A673 (cell line): ENCODE data around the gene BCL2. TPM values are rescaled to one million over a fixed set of nuclear protein-coding genes. Genes with fewer than 3 reads are reported as not detected.

Source experiments
- BruUV-seq: library from RNA; stranded (reverse); fragments of 400-500 nt; replicated peaks from 2 replicates; lab custom pipeline; 2021; lab: Mats Ljungman, UMichigan
- CTCF ChIA-PET: fragments of 300-600 bp; sonication (Branson Sonifier 250); formaldehyde crosslinking; loops from one replicate; lab custom pipeline; 2022; ENCODE audit warnings: antibody characterized with exemption; lab: Charles Lee
- POLR2A ChIA-PET: fragments of 300-600 bp; sonication (Branson Sonifier 250); formaldehyde crosslinking; loops from one replicate; lab custom pipeline; 2022; ENCODE audit warnings: antibody characterized with exemption; ENCODE audit not compliant: low non-redundant PET; lab: Charles Lee
- DNase-seq: peaks from one replicate; pipeline ENCODE4 v3.0.0-alpha.2; 2015; ENCODE audit warnings: low spot score
- H3K27ac ChIP-seq: fragments of 200-600 bp; sonication (generic); 2 replicates; pipeline ENCODE4 v1.5.1; 2016; ENCODE audit warnings: mixed run types, low read depth, mild to moderate bottlenecking, mixed read lengths, antibody characterized with exemption, low read length; ENCODE audit not compliant: poor library complexity, severe bottlenecking
- H3K27me3 ChIP-seq: fragments of 200-600 bp; sonication (generic); replicated peaks from 2 replicates; pipeline ENCODE4 v1.6.1; 2017; ENCODE audit warnings: mixed run types, low read depth, mild to moderate bottlenecking, mixed read lengths, antibody characterized with exemption, low read length; ENCODE audit not compliant: insufficient read depth, poor library complexity
- H3K36me3 ChIP-seq: fragments of 200-600 bp; sonication (generic); 2 replicates; pipeline ENCODE4 v1.6.1; 2016; ENCODE audit warnings: mixed run types, mild to moderate bottlenecking, mixed read lengths, antibody characterized with exemption, low read length; ENCODE audit not compliant: insufficient read depth, poor library complexity, severe bottlenecking
- H3K4me1 ChIP-seq: fragments of 200-600 bp; sonication (generic); 2 replicates; pipeline ENCODE4 v1.6.1; 2017; ENCODE audit warnings: mixed run types, mild to moderate bottlenecking, mixed read lengths, antibody characterized with exemption, low read length; ENCODE audit not compliant: insufficient read depth, poor library complexity, severe bottlenecking
- H3K4me3 ChIP-seq: fragments of 200-600 bp; sonication (generic); 2 replicates; pipeline ENCODE4 v1.5.1; 2016; ENCODE audit warnings: low read depth, mixed run types, mild to moderate bottlenecking, mixed read lengths, low read length; ENCODE audit not compliant: poor library complexity, severe bottlenecking
- H3K9me3 ChIP-seq: fragments of 200-600 bp; sonication (generic); 2 replicates; pipeline ENCODE4 v1.6.1; 2016; ENCODE audit warnings: mixed run types, low read depth, mild to moderate bottlenecking, mixed read lengths, antibody characterized with exemption, low read length; ENCODE audit not compliant: poor library complexity, severe bottlenecking
- CTCF ChIP-seq: fragments of 300-800, 200-600 bp; sonication (generic); conservative IDR thresholded peaks from 2 replicates; pipeline ENCODE4 v1.5.1; 2017; ENCODE audit warnings: low read depth, mild to moderate bottlenecking, antibody characterized with exemption, low read length, moderate library complexity, mixed read lengths
- EZH2 ChIP-seq: fragments of 200-600 bp; sonication (generic); IDR thresholded peaks from 2 replicates; pipeline ENCODE4 v1.6.1; 2017; ENCODE audit warnings: borderline replicate concordance, low read depth, mild to moderate bottlenecking, mixed read lengths, antibody characterized with exemption, low read length; ENCODE audit not compliant: poor library complexity, severe bottlenecking
- intact Hi-C: fragments of 100-400 bp; cut with micrococcal nuclease; formaldehyde crosslinking; loops from one replicate; pipeline ENCODE4 v1.10.0; 2022; ENCODE audit not compliant: unreplicated experiment
- total RNA-seq: library from RNA; stranded (reverse); gene quantifications from 2 replicates; pipeline ENCODE4 v1.2.3, GENCODE V29; 2021

BCL2 gene
- total RNA-seq, 1 experiment from 2014 or later: 24.9 TPM

- TF ChIP-seq CTCF: no peak
- TF ChIP-seq EZH2: no peak
- peaks cover 20% of the 10 kb centered on the region for H3K4me1 ChIP-seq
- intact Hi-C loops: no loop called here
- H3K4me3 ChIP-seq: no peak overlapping the region
- H3K9me3 ChIP-seq: no peaks in the 10 kb centered on the region
- DNase-seq: no peak
- no TSS peak for BruUV-seq
- ChIA-PET CTCF (no interaction called here), POLR2A (no interaction called here)
- no peak overlapping the region for H3K27ac ChIP-seq
- H3K36me3 ChIP-seq: no peaks in the 10 kb centered on the region
- no peaks in the 10 kb centered on the region for H3K27me3 ChIP-seq
Observed at GRCh38 chr18:63140997-63141777, 178.4 kb downstream of the BCL2 start.

- TF ChIP-seq EZH2 (no peak), CTCF (no peak)
- Histone ChIP-seq H3K9me3 (no peaks in the 10 kb centered on the region), H3K27ac (no peak overlapping the region), H3K27me3 (no peaks in the 10 kb centered on the region), H3K4me3 (no peak overlapping the region), H3K36me3 (no peaks in the 10 kb centered on the region), H3K4me1 (peaks cover 20% of the 10 kb centered on the region)
- ChIA-PET POLR2A (no interaction called here), CTCF (no interaction called here)
- no TSS peak for BruUV-seq
- no peak for DNase-seq
- intact Hi-C loops: no loop called here
Observed at GRCh38 chr18:63140038-63140450, 179.5 kb downstream of the BCL2 start.

- no peaks in the 10 kb centered on the region for H3K36me3 ChIP-seq
- peak; percentile 84 for DNase-seq
- TF ChIP-seq CTCF: no peak
- no peak for TF ChIP-seq EZH2
- no peaks in the 10 kb centered on the region for H3K27me3 ChIP-seq
- no peaks in the 10 kb centered on the region for H3K9me3 ChIP-seq
- BruUV-seq: no TSS peak
- H3K27ac ChIP-seq: peak overlapping the region; percentile 25
- H3K4me1 ChIP-seq: peaks cover 20% of the 10 kb centered on the region
- intact Hi-C loops: no loop called here
- POLR2A ChIA-PET: no interaction called here
- peak overlapping the region; percentile 38 for H3K4me3 ChIP-seq
- CTCF ChIA-PET: no interaction called here
Observed at GRCh38 chr18:63138436-63139340, 180.9 kb downstream of the BCL2 start.
